ENCODE results near the gene TP53BP2.
"Not testable (repeated sequence)": the region's sequence is repeated elsewhere in the genome, so short reads cannot be mapped to it uniquely, and the experiment has no call there.

Gene TP53BP2

GRCh38 chr1:223761411-223761810, 84.3 kb downstream of the TP53BP2 start:
- DNase-seq (ENCODE audit: low read depth), result no peak

GRCh38 chr1:223760833-223761232, 84.9 kb downstream of the TP53BP2 start:
- DNase-seq (ENCODE audit: low read depth), result no peak

- DNase-seq (ENCODE audit: low read depth), result no peak
Measured at GRCh38 chr1:223759273-223759672, 86.5 kb downstream of the TP53BP2 start.

DNA sequence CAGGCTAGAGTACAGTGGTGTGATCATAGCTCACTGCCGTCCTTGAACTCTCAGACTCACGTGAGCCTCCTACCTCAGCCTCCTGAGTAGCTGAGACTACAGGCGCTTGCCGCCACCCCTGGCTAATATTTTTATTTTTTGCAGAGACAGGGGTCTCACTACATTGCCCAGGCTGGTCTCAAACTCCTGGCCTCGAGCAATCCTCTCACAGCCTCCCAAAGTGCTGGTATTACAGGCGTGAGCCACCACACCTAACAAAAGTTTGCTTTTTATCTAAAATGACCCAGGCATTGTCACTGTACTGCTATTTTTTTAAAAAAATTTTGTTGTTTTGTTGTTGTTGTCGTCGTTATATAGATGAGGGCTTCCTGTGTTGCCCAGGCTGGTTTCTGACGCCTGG, 87.0 kb downstream of the TP53BP2 start:
- no peak for DNase-seq (ENCODE audit: low read depth)

DNA sequence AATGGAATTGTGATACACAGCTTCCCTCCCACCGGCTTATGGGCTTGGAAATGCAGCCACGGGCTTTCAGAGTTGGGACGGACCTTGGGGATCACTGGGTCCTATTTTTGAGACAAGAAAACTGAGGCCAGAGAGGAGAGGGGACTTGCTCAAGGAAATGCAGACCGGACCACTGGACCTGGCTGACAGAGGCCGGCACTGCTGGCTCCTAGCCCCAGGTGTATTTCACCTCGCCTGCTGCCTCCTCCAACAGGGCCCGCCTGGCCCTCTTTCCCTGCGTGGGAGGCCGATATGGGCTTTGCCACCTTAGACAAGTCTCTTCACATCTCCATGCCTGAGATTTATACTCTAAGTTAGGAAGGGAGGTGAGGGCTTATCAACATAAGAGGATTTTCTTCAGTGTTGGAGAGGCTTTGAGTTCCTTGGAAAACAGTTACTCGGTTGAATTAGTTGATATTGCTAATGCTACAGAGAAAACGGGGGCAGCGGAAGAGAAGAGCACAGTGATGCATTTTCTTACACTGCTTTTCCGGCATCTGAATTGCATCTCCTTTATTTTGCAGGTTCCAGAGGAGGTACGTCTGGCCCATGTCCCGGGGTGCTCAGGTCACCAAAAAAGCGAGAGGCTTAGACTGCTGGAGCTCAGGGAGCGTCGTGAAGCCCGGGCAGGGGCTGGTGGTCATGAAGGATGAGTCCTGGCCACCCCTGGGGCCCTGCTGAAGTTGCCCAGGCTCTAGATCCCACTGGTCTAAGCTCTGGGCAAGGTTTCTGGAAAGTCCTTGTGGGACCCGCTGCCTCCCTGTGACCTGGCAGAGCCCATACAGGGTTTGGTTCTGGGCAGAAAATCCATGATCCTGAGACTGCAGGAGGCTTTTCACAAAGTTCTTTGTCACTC, 88.7 kb downstream of the TP53BP2 start:
- DNase-seq (ENCODE audit: low read depth), result no peak

DNA sequence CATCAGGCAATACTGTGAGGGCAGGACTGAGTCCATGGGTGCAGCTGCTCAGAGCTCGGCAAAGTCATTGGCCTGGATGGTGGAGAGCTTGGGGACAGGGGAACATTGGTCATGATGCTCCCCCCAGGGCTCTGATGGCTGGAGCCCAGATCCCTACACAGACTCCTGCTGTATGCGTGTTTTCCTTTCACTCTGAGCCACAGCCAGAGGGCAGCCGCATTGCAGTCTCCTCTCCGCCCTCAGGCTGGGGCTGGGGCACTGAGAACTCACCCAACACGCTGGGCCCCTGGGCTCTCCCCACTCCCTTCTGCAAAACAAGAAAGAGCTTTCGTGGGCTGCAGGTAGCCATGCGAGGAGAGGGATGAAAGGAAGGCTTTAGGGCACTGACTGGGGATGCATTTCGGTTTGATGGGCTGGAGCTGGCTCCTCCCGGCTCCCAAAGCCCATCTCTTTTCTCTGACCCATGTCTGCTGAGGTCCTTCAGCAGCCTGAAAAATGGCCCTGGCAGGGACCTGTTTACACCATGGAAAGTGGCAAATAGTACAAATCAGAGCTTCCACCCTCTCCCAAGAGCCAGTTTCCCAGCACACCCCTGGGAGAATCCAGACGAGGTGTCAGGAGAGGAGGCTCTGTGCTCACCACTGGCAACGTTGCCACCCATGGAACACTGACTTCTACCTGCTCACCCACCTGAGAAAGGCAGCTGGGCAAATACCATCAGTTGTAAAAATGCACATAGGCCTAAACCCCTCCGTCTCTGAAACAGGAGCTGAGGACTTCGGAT, 89.6 kb downstream of the TP53BP2 start:
- DNase-seq (ENCODE audit: low read depth), result no peak

DNA sequence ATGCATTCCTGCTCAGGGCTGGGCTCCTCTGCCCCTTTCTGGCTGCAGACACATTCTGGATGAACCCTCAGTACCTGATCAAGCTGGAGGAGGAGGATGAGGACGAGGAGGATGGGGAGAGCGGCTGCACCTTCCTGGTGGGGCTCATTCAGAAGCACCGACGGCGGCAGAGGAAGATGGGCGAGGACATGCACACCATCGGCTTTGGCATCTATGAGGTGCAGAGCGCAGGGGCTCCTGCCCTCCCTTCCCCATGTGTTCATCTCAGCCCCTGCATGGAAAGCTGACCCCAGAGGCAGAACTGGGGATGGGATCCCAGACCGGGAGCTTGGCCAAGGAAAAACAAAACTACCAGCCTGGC, 90.3 kb downstream of the TP53BP2 start:
- no peak for DNase-seq (ENCODE audit: low read depth)

GRCh38 chr1:223754681-223755431, 90.9 kb downstream of the TP53BP2 start:
- DNase-seq (ENCODE audit: low read depth), result no peak

GRCh38 chr1:223752721-223753515, 92.8 kb downstream of the TP53BP2 start:
- no peak for DNase-seq (ENCODE audit: low read depth)

DNA sequence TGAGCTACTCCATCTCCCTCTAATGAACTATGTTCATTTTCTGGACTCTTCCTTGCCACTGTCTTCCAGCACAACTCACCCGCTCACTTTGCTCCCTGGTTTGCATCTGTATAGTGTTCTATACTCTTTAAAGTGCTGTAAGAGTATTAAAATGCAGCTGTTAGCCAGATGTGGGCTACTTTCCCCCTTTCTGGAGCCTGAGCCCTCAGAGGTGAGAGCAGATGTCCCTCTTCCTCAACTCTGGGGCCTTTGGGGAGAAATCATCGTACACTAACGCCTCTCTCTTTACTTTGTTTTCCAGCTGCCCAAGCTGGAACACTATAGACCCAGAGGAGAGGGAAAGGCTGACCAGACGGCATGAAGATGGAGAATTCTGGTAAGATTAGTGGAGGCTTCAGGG, 94.1 kb downstream of the TP53BP2 start:
- no peak for DNase-seq (ENCODE audit: low read depth)

DNA sequence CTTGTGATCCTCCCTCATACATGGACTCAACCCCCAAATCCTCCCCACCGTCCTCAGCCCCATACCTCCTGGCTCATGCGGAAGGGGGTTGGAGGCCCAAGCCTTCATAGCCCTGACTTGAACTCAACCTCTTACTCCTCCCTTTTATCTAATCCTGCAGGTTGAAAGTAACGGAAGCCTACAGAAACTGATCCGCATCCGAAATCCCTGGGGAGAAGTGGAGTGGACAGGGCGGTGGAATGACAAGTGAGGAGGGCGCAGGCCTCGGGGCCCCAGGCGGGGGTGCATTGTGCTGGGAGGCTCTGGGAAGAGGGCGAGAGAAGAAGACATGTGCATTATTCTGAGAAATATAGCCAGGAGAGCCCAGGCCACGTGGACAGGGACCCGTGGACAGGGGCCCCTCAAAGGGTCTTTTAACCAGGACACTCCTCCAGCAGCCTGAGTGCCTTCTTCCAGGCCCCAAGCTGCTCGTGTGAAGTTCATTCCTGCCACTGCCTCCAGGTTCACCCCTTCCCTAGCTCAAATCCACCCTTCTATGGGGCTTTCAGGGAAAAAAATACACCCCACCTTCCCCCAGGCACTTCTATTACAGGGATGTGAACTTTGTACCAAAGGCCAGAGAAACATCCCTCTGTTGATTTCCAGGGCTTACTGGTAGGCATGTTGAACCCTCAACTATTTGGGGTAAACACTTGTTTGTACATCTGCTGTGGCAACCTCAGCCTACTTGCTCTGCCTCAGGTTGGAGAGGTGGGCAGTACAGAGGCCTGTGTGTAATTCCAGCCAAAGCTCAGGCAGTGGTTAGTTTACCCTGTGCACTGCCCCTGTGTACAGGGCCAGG, 94.8 kb downstream of the TP53BP2 start:
- DNase-seq (ENCODE audit: low read depth), result no peak

GRCh38 chr1:223748773-223749733, 96.7 kb downstream of the TP53BP2 start:
- DNase-seq (ENCODE audit: low read depth), result peak; percentile 31

- peak; percentile 10 for DNase-seq (ENCODE audit: low read depth)
Measured at GRCh38 chr1:223748405-223748772, 97.4 kb downstream of the TP53BP2 start.

DNA sequence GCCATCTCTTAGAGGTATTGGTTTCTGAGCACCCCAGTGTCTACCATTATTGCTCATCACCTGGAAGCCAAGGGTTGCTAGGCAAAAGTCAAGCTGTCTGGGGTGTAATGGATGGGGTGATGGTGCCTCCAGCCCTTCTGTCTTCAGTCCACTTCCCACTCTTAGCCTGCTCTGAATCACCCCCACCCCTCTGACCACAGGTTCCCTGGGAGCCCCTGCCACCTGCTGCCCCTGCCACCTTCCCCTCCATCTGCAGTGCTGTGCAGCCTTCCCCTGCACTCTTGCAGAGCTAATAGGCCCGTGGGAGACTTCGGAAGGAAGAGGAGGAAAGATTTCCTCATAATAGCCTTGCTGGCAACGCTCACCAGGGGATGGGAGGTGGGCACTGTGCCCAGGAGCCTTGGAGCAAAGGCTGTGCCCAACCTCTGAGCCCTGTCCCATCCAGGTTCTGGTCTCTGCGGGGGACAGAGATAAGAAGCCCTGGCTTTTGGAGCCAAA, 97.9 kb downstream of the TP53BP2 start:
- peak; percentile 9 for DNase-seq (ENCODE audit: low read depth)

DNA sequence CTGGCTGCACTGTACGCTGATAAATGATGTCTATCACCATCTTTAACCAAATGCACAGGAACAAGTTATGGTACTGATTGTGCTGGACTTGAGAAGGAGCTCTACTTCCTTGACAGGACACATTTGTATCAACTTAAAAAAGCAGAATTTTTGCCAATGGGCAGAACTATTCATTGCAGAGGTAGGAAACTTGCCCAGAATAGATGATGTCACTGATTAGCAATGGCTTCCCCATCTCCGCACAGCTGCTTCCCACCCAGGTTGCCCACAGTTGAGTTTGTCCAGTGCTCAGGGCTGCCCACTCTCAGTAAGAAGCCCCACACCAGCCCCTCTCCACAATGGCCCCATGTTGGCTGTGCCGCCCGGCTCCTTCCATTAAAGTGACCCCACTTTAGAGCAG, 100.0 kb downstream of the TP53BP2 start:
- DNase-seq (ENCODE audit: low read depth), result peak; percentile 51

DNA sequence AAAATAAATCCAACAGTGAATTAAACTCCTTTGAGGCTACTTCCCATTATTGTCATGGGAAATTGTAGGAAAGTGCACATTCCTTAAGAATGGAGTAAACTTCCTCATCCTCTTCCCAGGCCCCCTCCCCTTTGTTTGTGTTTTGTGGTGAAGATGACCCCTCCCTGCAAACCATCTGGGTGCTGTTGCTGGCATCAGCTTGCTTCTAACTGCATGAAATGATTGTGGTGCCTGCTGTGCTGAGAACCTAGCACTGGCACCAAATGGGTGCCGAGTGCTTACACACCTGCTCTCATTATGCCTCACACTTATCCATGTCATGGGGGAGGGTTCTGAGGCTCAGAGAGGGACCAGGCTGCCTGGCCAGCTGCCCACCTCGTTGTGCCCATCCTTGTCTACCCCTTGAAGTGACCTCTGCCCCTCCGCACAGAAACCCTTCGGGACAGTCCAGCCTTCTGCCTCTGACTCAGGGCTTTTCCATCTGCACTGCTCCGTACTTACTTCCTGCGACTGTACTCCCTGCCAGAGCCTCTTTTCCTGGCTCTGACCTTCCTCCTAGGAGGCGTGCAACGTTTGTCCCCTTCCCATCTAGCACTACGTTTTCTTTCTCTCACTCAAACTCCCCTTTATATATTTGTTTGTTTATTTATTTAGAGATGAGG, 102.8 kb downstream of the TP53BP2 start:
- no peak for DNase-seq (ENCODE audit: low read depth)

DNA sequence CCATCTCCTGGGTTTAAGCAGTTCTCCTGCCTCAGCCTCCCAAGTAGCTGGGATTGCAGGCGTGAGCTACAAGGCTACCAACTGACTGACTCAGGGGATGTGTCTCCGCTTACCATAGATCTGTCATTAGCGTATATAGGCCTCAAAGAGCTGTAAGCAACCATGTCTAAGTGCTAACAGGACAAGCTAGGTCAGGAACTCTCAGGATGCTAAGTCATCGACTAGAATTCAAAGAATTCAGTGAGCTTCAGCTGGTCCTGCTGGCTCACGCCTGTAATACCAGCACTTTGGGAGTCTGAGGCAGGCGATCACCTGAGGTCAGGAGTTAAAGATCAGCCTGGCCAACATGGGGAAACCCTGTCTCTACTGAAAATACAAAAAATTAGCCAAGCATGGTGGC, 103.9 kb downstream of the TP53BP2 start:
- no peak for DNase-seq (ENCODE audit: low read depth)

- not testable (repeated sequence) for DNase-seq (ENCODE audit: low read depth)
Measured at GRCh38 chr1:223740038-223740736, 105.6 kb downstream of the TP53BP2 start.
